Mesodermal cell (in vitro differentiated cells): ENCODE data around the gene ETHE1. TPM values are rescaled to one million over a fixed set of nuclear protein-coding genes. Genes with fewer than 3 reads are reported as not detected.

Experiments
- H3K27ac ChIP-seq: 2 replicates; pipeline ENCODE4 v1.7.0; 2013; ENCODE audit warnings: mild to moderate bottlenecking, low read depth, low read length, moderate library complexity; ENCODE audit not compliant: severe bottlenecking
- H3K36me3 ChIP-seq: 2 replicates; pipeline ENCODE4 v1.7.1; 2013; ENCODE audit warnings: mild to moderate bottlenecking, low read length, moderate library complexity; ENCODE audit not compliant: control insufficient read depth, insufficient read depth
- H3K4me1 ChIP-seq: one replicate; pipeline ENCODE4 v1.7.1; 2013; ENCODE audit warnings: mild to moderate bottlenecking, low read length; ENCODE audit not compliant: insufficient read depth, control insufficient read depth, poor library complexity, severe bottlenecking
- H3K4me3 ChIP-seq: 2 replicates; pipeline ENCODE4 v1.7.0; 2013; ENCODE audit warnings: low read length, control low read depth, mild to moderate bottlenecking; ENCODE audit not compliant: insufficient read depth, poor library complexity, severe bottlenecking; ENCODE audit errors: extremely low read depth
- H3K9me3 ChIP-seq: 2 replicates; pipeline ENCODE4 v1.7.1; 2013; ENCODE audit warnings: mild to moderate bottlenecking, low read length, moderate library complexity; ENCODE audit not compliant: control insufficient read depth
- WGBS, 2 experiments: methylation state at CpG; one replicate each; pipeline ENCODE4 v1.1.5; 2013; ENCODE audit warnings: missing lambda C conversion rate in 2 of 2; ENCODE audit not compliant: insufficient coverage in 2 of 2; 5-methylcytosine and 5-hydroxymethylcytosine counted together
- polyA plus RNA-seq, 2 experiments: library from polyadenylated mRNA; stranded (reverse); fragments of 50-300 nt; gene quantifications; one replicate each; pipeline ENCODE4 v1.2.3, GENCODE V29; 2013

The ETHE1 gene, protein sequence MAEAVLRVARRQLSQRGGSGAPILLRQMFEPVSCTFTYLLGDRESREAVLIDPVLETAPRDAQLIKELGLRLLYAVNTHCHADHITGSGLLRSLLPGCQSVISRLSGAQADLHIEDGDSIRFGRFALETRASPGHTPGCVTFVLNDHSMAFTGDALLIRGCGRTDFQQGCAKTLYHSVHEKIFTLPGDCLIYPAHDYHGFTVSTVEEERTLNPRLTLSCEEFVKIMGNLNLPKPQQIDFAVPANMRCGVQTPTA
- 42.9 TPM for polyA plus RNA-seq (2013, experiment 1 of 2)
- 40.8 TPM for polyA plus RNA-seq (2013, experiment 2 of 2)

GRCh38 chr19:43526884-43527859, at the start of gene ETHE1:
Gene ETHE1 (minus strand): TSS chr19:43527201. CDS start chr19:43527177, 24 bp downstream.
- Histone ChIP-seq H3K4me1 (peaks cover 10% of the 10 kb centered on the region), H3K27ac (peak within 1 kb of the TSS; percentile 64), H3K9me3 (no peaks in the 10 kb centered on the region), H3K36me3 (peaks cover 4% of the 10 kb centered on the region), H3K4me3 (peak within 1 kb of the TSS; percentile 88)
- 1 to 3% methylated on average over 37 to 40 of the region's 54 CpGs for WGBS, 2 experiments

GRCh38 chr19:43575955-43576878, 49.2 kb upstream of the ETHE1 start:
- Histone ChIP-seq H3K4me1 (peaks cover 7% of the 10 kb centered on the region), H3K36me3 (peaks cover 6% of the 10 kb centered on the region), H3K4me3 (peak overlapping the region; percentile 90), H3K27ac (peak overlapping the region; percentile 75), H3K9me3 (no peaks in the 10 kb centered on the region)
- 90% methylated on average over 27 to 32 of the region's 37 CpGs for WGBS, 2 experiments

DNA sequence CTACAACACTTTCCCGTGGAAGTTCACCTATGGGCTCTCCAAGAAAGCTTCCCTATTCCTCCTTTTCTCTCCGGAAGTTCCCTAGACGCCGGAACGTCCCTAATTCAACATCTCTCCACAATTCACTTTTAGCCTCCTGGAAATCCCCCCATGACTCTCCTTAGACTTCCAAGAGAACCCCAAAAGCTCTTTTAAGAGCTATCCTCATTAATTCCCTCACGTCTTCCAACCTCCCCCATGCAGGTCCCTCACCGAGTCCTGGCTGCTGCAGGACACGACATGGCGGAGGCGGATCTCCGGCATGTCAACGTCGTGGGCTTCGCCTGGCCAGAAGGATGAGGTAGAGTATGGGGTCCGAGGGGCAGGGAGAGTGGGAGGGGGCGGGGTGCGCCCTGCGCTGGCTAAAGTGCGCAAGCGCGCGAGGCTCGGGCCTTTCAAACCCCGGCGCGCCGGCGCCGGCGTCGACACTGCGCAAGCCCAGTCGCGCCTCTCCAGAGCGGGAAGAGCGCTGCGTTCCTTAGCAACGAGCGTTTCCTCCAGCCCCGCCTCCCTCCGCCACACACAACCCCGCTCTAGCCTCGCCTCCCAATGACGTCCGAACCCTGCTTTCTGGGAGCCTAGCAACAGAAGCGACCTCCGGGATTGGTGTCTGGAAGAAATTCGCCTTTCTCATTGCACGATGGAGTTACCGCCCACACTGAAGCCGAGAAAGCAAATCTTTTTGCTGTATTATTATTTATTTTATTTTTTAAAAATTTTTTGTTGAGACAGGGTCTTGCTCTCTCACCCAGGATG, 48.4 kb upstream of the ETHE1 start, which contains the start of the genes PINLYP and XRCC1:
TSS of gene PINLYP (plus strand) at position 646 of the 795 bp plus-strand sequence. CDS start 1,391 bp downstream, outside the sequence.
TSS of gene XRCC1 (minus strand) at position 372 of the 795 bp plus-strand sequence. CDS start at position 303, 69 bp downstream.
- WGBS, 2 experiments = 1% methylated on average over 34 to 36 of the region's 51 CpGs
- H3K36me3 ChIP-seq = peaks cover 9% of the 10 kb centered on the region
- H3K4me1 ChIP-seq = peaks cover 7% of the 10 kb centered on the region
- H3K4me3 ChIP-seq = peak within 1 kb of the TSS; percentile 90
- peak within 1 kb of the TSS; percentile 77 for H3K27ac ChIP-seq
- H3K9me3 ChIP-seq = no peaks in the 10 kb centered on the region

DNA sequence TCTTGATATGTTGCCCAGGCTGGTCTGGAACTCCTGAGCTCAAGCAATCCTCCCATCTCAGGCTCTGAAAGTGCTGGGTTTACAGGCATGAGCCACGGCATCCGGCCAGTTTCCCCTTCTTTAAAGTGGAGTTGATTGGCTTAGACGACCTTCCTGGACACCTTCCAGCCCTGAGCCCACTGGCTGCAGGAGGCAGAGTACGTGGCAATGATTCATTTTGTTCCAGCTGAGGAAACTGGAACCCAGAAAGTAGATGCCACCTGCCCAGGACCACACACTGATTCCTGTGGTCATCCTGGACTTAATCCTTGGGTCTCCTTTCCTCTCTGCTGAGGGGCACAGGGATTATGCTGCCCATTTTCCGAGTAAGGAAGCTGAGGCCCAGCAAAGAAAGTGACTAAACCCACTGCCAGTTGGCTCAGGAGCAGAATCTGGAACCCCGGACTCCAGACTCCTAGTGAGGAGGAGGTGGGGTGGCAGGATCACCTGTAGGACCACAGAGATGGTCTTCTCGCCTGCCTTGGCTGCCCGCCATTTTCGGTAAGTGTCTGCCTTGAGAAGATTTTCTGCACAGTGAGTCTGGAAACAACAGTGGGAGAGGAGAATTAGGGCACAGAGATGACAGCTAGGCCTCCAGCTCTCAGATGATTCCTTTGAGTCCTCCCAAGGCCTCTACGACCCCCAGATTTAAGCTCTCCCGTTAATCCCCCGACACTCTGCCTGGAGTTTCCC, 47.6 kb upstream of the ETHE1 start:
- H3K9me3 ChIP-seq = no peaks in the 10 kb centered on the region
- peaks cover 9% of the 10 kb centered on the region for H3K36me3 ChIP-seq
- peak overlapping the region; percentile 90 for H3K4me3 ChIP-seq
- H3K27ac ChIP-seq = peak overlapping the region; percentile 77
- H3K4me1 ChIP-seq = peaks cover 7% of the 10 kb centered on the region
- 65 to 66% methylated on average over 10 to 12 of the region's 12 CpGs for WGBS, 2 experiments

- WGBS, 2 experiments = 84 to 97% methylated on average over 3 of the region's 3 CpGs
- peaks cover 15% of the 10 kb centered on the region for H3K36me3 ChIP-seq
Observed at GRCh38 chr19:43572171-43572588, 45.2 kb upstream of the ETHE1 start.

GRCh38 chr19:43570174-43570791, 43.3 kb upstream of the ETHE1 start:
- peaks cover 15% of the 10 kb centered on the region for H3K36me3 ChIP-seq
- peaks cover 4% of the 10 kb centered on the region for H3K4me1 ChIP-seq
- WGBS, 2 experiments = 93 to 98% methylated on average over 5 of the region's 5 CpGs
- no peak overlapping the region for H3K27ac ChIP-seq
- no peak overlapping the region for H3K4me3 ChIP-seq
- H3K9me3 ChIP-seq = no peaks in the 10 kb centered on the region

More at GRCh38 chr19:43572171-43572588, 45.2 kb upstream of the ETHE1 start:
- Histone ChIP-seq H3K4me1 (peaks cover 7% of the 10 kb centered on the region), H3K27ac (no peak overlapping the region), H3K4me3 (no peak overlapping the region), H3K9me3 (no peaks in the 10 kb centered on the region)

- H3K27ac ChIP-seq = no peak overlapping the region
- 96 to 100% methylated on average over 3 to 5 of the region's 5 CpGs for WGBS, 2 experiments
- peaks cover 15% of the 10 kb centered on the region for H3K36me3 ChIP-seq
- no peak overlapping the region for H3K4me3 ChIP-seq
- H3K9me3 ChIP-seq = no peaks in the 10 kb centered on the region
- peaks cover 4% of the 10 kb centered on the region for H3K4me1 ChIP-seq
Observed at GRCh38 chr19:43569657-43570056, 42.7 kb upstream of the ETHE1 start.

- Histone ChIP-seq H3K9me3 (no peaks in the 10 kb centered on the region), H3K36me3 (peaks cover 26% of the 10 kb centered on the region), H3K4me1 (no peaks in the 10 kb centered on the region), H3K4me3 (no peak overlapping the region), H3K27ac (no peak overlapping the region)
- 94% methylated on average over 9 of the region's 9 CpGs for WGBS, 2 experiments
Observed at GRCh38 chr19:43564800-43565199, 37.8 kb upstream of the ETHE1 start.
